SK-N-MC (cell line): ENCODE measurements around the gene OPN1MW2.
"Not testable (repeated sequence)": the region's sequence is repeated elsewhere in the genome, so short reads cannot be mapped to it uniquely, and the experiment has no call there.

Experiments used
- EZH2 ChIP-seq: fragments of 200-600 bp; sonication (generic); IDR thresholded peaks from one replicate; pipeline ENCODE4 v1.6.1; 2017; ENCODE audit warnings: antibody characterized with exemption
- POLR2AphosphoS5 ChIP-seq: IDR thresholded peaks from 2 replicates; pipeline ENCODE4 v1.6.1; 2012; ENCODE audit warnings: mild to moderate bottlenecking, low read depth, low read length, borderline replicate concordance

- TF ChIP-seq POLR2AphosphoS5, EZH2: not testable (repeated sequence)
Observed at GRCh38 chrX:154211499-154211898, 8.1 kb upstream of the OPN1MW2 start.
